Natural killer cell (primary cell): ENCODE measurements around the gene DAAM2. TPM values are rescaled to one million over a fixed set of nuclear protein-coding genes. Genes with fewer than 3 reads are reported as not detected.

Source experiments
- ATAC-seq, 3 donors: fragments of 150-1000 bp in 2 of 3; fragments of 200-7000 bp in 1 of 3; cut with Tn5 transposase; 1 replicate in 1 of 3; 2 replicates in 2 of 3; pipeline ENCODE4 v1.10.0; 2021; ENCODE audit warnings: mild to moderate bottlenecking in 2 of 3, moderate library complexity in 2 of 3
- DNase-seq, 2 donors: peaks; one replicate each; pipeline versions ENCODE4 v3.0.0 to v3.0.0-alpha.2; 2013 to 2021; ENCODE audit warnings: mixed read lengths in 1 of 2
- H3K27ac ChIP-seq: one replicate; pipeline ENCODE4 v1.5.1; 2013; ENCODE audit warnings: mild to moderate bottlenecking, low read length
- H3K27me3 ChIP-seq: one replicate; pipeline ENCODE4 v1.6.1; 2013; ENCODE audit warnings: low read length; ENCODE audit not compliant: control insufficient read depth, insufficient read depth
- H3K36me3 ChIP-seq: one replicate; pipeline ENCODE4 v1.6.1; 2013; ENCODE audit warnings: low read length; ENCODE audit not compliant: control insufficient read depth, insufficient read depth
- H3K4me1 ChIP-seq: one replicate; pipeline ENCODE4 v1.6.1; 2013; ENCODE audit warnings: low read length; ENCODE audit not compliant: control insufficient read depth, insufficient read depth
- H3K4me3 ChIP-seq: one replicate; pipeline ENCODE4 v1.5.1; 2013; ENCODE audit warnings: low read length
- H3K9me3 ChIP-seq: one replicate; pipeline ENCODE4 v1.6.1; 2013; ENCODE audit warnings: low read length; ENCODE audit not compliant: control insufficient read depth, insufficient read depth
- H3K27ac Mint-ChIP-seq, 2 donors: one replicate each; pipeline ENCODE4 v1.8.0; 2022; ENCODE audit warnings: mild to moderate bottlenecking in 2 of 2, mixed read lengths in 2 of 2, moderate library complexity in 1 of 2
- H3K27me3 Mint-ChIP-seq, 2 donors: one replicate each; pipeline ENCODE4 v1.8.0; 2022; ENCODE audit warnings: low read depth in 2 of 2, mixed read lengths in 2 of 2
- H3K36me3 Mint-ChIP-seq: one replicate; pipeline ENCODE4 v1.8.0; 2022; ENCODE audit warnings: mixed read lengths
- H3K4me1 Mint-ChIP-seq, 2 donors: one replicate each; pipeline ENCODE4 v1.8.0; 2022; ENCODE audit warnings: mixed read lengths in 2 of 2
- H3K4me3 Mint-ChIP-seq: one replicate; pipeline ENCODE4 v1.8.0; 2022; ENCODE audit warnings: mild to moderate bottlenecking, moderate library complexity, mixed read lengths
- H3K9me3 Mint-ChIP-seq, 2 donors: one replicate each; pipeline ENCODE4 v1.8.0; 2022; ENCODE audit warnings: mixed read lengths in 2 of 2
- WGBS: methylation state at CpG from one replicate; pipeline ENCODE4 v1.1.7; 2013; ENCODE audit warnings: missing lambda C conversion rate; ENCODE audit not compliant: insufficient coverage; 5-methylcytosine and 5-hydroxymethylcytosine counted together
- intact Hi-C: fragments of 100-400 bp; cut with micrococcal nuclease; formaldehyde crosslinking; loops from one replicate; pipeline ENCODE4 v1.14.2; 2022
- total RNA-seq, 4 donors: library from RNA; stranded (reverse); fragments of 120-200 nt in 1 of 4; gene quantifications; one replicate each; pipeline versions ENCODE4 v1.2.3 to v1.2.4, GENCODE V29; 2013 to 2022
- TF ChIP-seq, protein P1 (sequence below): fragments of 200-600 bp; IDR thresholded peaks from one replicate; pipeline ENCODE4 v1.8.0; 2022; ENCODE audit warnings: antibody characterized with exemption

DAAM2 gene
- total RNA-seq, 3 donors from 2014 or later (not counting 1 experiment from before 2014, with no cell fraction given), result not detected

DNA sequence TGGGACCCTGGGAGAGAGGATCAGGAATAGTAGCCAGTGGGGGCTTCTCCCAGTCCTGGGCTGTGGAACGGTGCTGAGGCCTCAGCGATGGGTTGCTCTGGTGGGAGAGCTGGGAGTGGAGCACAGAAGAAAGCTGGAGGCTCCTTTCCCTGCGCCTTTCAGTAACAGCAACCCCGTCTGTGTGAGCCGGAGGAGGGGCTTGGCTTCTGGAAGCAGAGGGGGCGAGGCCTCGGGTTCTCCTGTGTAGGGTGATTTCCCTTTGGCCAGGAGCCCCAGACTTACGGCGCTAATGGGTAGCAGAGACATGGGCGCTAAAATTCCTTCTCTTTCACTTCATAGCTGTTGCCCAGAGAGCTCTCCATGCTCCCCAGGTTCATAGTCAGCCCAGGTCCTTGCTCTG is 55.0 kb downstream of the DAAM2 start:
- Mint-ChIP-seq H3K4me1 (no peaks in the 10 kb centered on the region), H3K27ac (no peak overlapping the region), H3K4me3 (no peak overlapping the region), H3K36me3 (no peaks in the 10 kb centered on the region), H3K27me3 (peaks cover 10 to 11% of the 10 kb centered on the region in 2 donors), H3K9me3 (no peaks in the 10 kb centered on the region)
- intact Hi-C loops, result no loop called here
- Histone ChIP-seq H3K9me3 (no peaks in the 10 kb centered on the region), H3K36me3 (no peaks in the 10 kb centered on the region), H3K4me1 (no peaks in the 10 kb centered on the region), H3K27me3 (no peaks in the 10 kb centered on the region), H3K27ac (no peak overlapping the region), H3K4me3 (no peak overlapping the region)
- no peak for ATAC-seq
- WGBS, result 92% methylated on average over 10 of the region's 10 CpGs
- TF ChIP-seq, protein P1, sequence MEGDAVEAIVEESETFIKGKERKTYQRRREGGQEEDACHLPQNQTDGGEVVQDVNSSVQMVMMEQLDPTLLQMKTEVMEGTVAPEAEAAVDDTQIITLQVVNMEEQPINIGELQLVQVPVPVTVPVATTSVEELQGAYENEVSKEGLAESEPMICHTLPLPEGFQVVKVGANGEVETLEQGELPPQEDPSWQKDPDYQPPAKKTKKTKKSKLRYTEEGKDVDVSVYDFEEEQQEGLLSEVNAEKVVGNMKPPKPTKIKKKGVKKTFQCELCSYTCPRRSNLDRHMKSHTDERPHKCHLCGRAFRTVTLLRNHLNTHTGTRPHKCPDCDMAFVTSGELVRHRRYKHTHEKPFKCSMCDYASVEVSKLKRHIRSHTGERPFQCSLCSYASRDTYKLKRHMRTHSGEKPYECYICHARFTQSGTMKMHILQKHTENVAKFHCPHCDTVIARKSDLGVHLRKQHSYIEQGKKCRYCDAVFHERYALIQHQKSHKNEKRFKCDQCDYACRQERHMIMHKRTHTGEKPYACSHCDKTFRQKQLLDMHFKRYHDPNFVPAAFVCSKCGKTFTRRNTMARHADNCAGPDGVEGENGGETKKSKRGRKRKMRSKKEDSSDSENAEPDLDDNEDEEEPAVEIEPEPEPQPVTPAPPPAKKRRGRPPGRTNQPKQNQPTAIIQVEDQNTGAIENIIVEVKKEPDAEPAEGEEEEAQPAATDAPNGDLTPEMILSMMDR, result no peak
- no peak for DNase-seq

- Mint-ChIP-seq H3K27me3 (peaks cover 10 to 21% of the 10 kb centered on the region in 2 donors), H3K9me3 (no peaks in the 10 kb centered on the region), H3K27ac (no peak overlapping the region), H3K4me1 (no peaks in the 10 kb centered on the region), H3K36me3 (no peaks in the 10 kb centered on the region), H3K4me3 (no peak overlapping the region)
- Histone ChIP-seq H3K27me3 (no peaks in the 10 kb centered on the region), H3K9me3 (no peaks in the 10 kb centered on the region), H3K27ac (no peak overlapping the region), H3K4me3 (no peak overlapping the region), H3K4me1 (no peaks in the 10 kb centered on the region), H3K36me3 (no peaks in the 10 kb centered on the region)
- TF ChIP-seq, protein P1, result no peak
- ATAC-seq, result no peak
- DNase-seq, result no peak
- intact Hi-C loops, result no loop called here
- WGBS, result 51% methylated on average over 3 of the region's 4 CpGs
These were observed 56.0 kb downstream of the DAAM2 start for GRCh38 chr6:39848171-39848570.

- WGBS, result 80% methylated on average over 2 of the region's 3 CpGs
- no peak overlapping the region for H3K27ac ChIP-seq
- H3K4me3 Mint-ChIP-seq, result no peak overlapping the region
- no peak for DNase-seq
- H3K4me1 Mint-ChIP-seq, result no peaks in the 10 kb centered on the region
- TF ChIP-seq, protein P1, result no peak
- no peak for ATAC-seq
- intact Hi-C loops, result no loop called here
- H3K9me3 ChIP-seq, result no peaks in the 10 kb centered on the region
- H3K27me3 ChIP-seq, result no peaks in the 10 kb centered on the region
- no peak overlapping the region for H3K27ac Mint-ChIP-seq
- no peaks in the 10 kb centered on the region for H3K4me1 ChIP-seq
- no peaks in the 10 kb centered on the region for H3K9me3 Mint-ChIP-seq
- H3K27me3 Mint-ChIP-seq, result peaks cover 10 to 24% of the 10 kb centered on the region in 2 donors
- H3K36me3 Mint-ChIP-seq, result no peaks in the 10 kb centered on the region
- no peaks in the 10 kb centered on the region for H3K36me3 ChIP-seq
- H3K4me3 ChIP-seq, result no peak overlapping the region
These were observed 57.1 kb downstream of the DAAM2 start for GRCh38 chr6:39849228-39849627.

- H3K36me3 ChIP-seq, result no peaks in the 10 kb centered on the region
- Mint-ChIP-seq H3K27me3 (peaks cover 10 to 30% of the 10 kb centered on the region in 2 donors), H3K36me3 (no peaks in the 10 kb centered on the region), H3K4me3 (no peak overlapping the region), H3K4me1 (no peaks in the 10 kb centered on the region), H3K27ac (no peak overlapping the region), H3K9me3 (no peaks in the 10 kb centered on the region)
- no peak overlapping the region for H3K4me3 ChIP-seq
- no peaks in the 10 kb centered on the region for H3K27me3 ChIP-seq
- DNase-seq (no peak), ATAC-seq (no peak)
- H3K27ac ChIP-seq, result no peak overlapping the region
- TF ChIP-seq, protein P1, result no peak
- no peaks in the 10 kb centered on the region for H3K4me1 ChIP-seq
- intact Hi-C loops, result no loop called here
- H3K9me3 ChIP-seq, result no peaks in the 10 kb centered on the region
- 75% methylated on average over 6 of the region's 6 CpGs for WGBS
These were observed 57.6 kb downstream of the DAAM2 start for GRCh38 chr6:39849764-39850163.
